Measurements from ENCODE around the gene AK9.

DNA sequence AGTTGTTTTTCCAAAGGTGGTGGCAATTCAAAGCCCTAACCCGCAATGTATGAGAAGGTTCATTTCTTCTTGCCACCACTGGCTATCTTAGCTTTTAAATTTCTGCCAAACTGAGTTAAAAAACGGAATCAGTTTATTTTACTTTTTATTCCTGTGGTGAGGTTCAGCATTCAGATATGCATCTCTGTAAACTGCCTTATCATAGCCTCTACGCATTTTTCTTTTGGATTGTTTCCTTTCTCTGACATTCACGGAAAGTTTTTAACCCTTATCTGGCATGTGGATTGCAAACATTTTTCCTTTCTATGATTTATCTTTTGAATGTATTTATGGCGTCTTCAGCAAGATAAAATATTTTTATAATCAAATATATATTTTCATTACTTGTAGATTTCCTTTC is 37.7 kb downstream of the AK9 start:
- TF ChIP-seq, protein P1, sequence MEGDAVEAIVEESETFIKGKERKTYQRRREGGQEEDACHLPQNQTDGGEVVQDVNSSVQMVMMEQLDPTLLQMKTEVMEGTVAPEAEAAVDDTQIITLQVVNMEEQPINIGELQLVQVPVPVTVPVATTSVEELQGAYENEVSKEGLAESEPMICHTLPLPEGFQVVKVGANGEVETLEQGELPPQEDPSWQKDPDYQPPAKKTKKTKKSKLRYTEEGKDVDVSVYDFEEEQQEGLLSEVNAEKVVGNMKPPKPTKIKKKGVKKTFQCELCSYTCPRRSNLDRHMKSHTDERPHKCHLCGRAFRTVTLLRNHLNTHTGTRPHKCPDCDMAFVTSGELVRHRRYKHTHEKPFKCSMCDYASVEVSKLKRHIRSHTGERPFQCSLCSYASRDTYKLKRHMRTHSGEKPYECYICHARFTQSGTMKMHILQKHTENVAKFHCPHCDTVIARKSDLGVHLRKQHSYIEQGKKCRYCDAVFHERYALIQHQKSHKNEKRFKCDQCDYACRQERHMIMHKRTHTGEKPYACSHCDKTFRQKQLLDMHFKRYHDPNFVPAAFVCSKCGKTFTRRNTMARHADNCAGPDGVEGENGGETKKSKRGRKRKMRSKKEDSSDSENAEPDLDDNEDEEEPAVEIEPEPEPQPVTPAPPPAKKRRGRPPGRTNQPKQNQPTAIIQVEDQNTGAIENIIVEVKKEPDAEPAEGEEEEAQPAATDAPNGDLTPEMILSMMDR (IDR thresholded peaks at IDR 0.05; ENCODE audit: low read length): no peak
- TF ChIP-seq EZH2 (IDR thresholded peaks at IDR 0.05; ENCODE audit: borderline replicate concordance, low read length): no peak
